HL-60 (cell line): ENCODE data around the gene PIM3.

ENCODE experiments used
- DNase-seq, 2 experiments: peaks; one replicate each; pipeline ENCODE4 v3.0.0-alpha.2; 2010 to 2020; ENCODE audit warnings: low read depth in 1 of 2, low spot score in 1 of 2
- H3K27ac ChIP-seq: fragments of 250-450 bp; sonication (Bioruptor Pico); replicated peaks from 2 replicates; pipeline ENCODE4 v1.5.1; 2020; ENCODE audit warnings: mild to moderate bottlenecking, moderate library complexity
- H3K27me3 ChIP-seq: fragments of 250-450 bp; sonication (Bioruptor Pico); 2 replicates; pipeline ENCODE4 v1.5.1; 2021; ENCODE audit warnings: mild to moderate bottlenecking, moderate library complexity; ENCODE audit not compliant: insufficient read depth, poor library complexity, severe bottlenecking
- H3K4me3 ChIP-seq: replicated peaks from 2 replicates; pipeline ENCODE4 v1.5.1; 2011; ENCODE audit warnings: mild to moderate bottlenecking, control low read depth, low read length; ENCODE audit not compliant: insufficient read depth
- GABPA ChIP-seq: IDR thresholded peaks from 2 replicates; pipeline ENCODE4 v1.6.1; 2012; ENCODE audit warnings: low read depth
- POLR2AphosphoS5 ChIP-seq: IDR thresholded peaks from 2 replicates; pipeline ENCODE4 v1.6.1; 2012; ENCODE audit warnings: low read depth
- SPI1 ChIP-seq: IDR thresholded peaks from 2 replicates; pipeline ENCODE4 v1.6.1; 2012; ENCODE audit warnings: low read depth, mild to moderate bottlenecking, borderline replicate concordance
- TF ChIP-seq, protein P1 (sequence below): IDR thresholded peaks from one replicate; pipeline ENCODE4 v1.5.1; 2011; ENCODE audit warnings: low read length, control low read depth, inconsistent platforms; ENCODE audit not compliant: insufficient read depth
- TF ChIP-seq, protein P2 (sequence below): IDR thresholded peaks from 2 replicates; pipeline ENCODE4 v1.6.1; 2012; ENCODE audit warnings: low read depth; ENCODE audit not compliant: insufficient replicate concordance

The PIM3 gene

DNA sequence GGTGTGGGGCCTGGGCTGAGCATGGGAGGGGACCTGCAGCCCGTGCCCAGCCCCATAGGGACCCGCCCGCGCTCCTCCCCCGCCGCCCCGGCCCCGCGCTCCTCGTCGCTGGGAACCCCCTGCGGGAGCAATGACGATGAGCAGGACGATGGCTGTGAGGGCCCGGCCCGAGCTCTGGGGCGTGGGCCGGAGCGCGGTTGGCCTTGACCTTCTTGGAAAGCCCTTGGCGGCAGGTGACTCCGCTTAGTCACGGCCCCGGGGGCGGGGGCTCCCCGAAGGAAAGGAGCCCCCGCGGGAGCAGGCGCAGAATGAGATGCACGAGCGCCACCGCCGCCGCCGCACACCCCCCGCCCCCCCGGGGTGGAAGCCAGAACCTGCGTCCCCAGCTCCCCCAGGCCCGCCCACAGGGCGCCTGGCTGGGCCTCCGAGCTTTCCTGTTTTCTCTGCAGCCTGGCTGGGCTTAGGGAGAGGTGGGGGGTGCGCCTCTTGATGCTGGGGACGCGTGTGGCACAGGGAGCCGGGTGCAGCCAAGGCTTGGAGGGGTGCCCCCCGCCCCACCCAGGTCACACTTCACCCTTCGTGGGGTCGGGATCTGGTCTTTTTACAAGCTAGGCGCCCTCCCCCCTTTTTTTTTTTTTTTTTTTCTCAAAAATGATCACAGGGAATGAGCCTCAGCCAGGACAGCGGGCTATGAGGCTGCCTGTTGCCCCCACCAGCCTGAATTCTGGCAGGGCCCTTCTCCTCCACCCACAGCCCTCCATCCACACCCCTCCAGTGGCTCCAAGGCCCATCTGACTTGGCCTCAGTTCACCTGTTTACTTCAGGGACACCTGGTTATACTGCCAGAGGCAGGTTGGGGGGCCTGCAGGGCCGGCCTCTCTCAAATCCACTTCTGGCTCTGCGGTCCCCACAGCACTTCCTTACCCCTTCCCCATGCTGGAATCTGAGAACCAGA lies 24.3 kb upstream of the PIM3 start:
- peak; percentile 63 to 67 for DNase-seq
- Histone ChIP-seq H3K27me3 (no peaks in the 10 kb centered on the region), H3K27ac (peak overlapping the region; percentile 29; the same call in 1 of the 2 replicates), H3K4me3 (peak overlapping the region; percentile 36)
- TF ChIP-seq, protein P1, sequence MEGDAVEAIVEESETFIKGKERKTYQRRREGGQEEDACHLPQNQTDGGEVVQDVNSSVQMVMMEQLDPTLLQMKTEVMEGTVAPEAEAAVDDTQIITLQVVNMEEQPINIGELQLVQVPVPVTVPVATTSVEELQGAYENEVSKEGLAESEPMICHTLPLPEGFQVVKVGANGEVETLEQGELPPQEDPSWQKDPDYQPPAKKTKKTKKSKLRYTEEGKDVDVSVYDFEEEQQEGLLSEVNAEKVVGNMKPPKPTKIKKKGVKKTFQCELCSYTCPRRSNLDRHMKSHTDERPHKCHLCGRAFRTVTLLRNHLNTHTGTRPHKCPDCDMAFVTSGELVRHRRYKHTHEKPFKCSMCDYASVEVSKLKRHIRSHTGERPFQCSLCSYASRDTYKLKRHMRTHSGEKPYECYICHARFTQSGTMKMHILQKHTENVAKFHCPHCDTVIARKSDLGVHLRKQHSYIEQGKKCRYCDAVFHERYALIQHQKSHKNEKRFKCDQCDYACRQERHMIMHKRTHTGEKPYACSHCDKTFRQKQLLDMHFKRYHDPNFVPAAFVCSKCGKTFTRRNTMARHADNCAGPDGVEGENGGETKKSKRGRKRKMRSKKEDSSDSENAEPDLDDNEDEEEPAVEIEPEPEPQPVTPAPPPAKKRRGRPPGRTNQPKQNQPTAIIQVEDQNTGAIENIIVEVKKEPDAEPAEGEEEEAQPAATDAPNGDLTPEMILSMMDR = no peak
- TF ChIP-seq SPI1 = no peak
- no peak for TF ChIP-seq POLR2AphosphoS5
- TF ChIP-seq, protein P2, sequence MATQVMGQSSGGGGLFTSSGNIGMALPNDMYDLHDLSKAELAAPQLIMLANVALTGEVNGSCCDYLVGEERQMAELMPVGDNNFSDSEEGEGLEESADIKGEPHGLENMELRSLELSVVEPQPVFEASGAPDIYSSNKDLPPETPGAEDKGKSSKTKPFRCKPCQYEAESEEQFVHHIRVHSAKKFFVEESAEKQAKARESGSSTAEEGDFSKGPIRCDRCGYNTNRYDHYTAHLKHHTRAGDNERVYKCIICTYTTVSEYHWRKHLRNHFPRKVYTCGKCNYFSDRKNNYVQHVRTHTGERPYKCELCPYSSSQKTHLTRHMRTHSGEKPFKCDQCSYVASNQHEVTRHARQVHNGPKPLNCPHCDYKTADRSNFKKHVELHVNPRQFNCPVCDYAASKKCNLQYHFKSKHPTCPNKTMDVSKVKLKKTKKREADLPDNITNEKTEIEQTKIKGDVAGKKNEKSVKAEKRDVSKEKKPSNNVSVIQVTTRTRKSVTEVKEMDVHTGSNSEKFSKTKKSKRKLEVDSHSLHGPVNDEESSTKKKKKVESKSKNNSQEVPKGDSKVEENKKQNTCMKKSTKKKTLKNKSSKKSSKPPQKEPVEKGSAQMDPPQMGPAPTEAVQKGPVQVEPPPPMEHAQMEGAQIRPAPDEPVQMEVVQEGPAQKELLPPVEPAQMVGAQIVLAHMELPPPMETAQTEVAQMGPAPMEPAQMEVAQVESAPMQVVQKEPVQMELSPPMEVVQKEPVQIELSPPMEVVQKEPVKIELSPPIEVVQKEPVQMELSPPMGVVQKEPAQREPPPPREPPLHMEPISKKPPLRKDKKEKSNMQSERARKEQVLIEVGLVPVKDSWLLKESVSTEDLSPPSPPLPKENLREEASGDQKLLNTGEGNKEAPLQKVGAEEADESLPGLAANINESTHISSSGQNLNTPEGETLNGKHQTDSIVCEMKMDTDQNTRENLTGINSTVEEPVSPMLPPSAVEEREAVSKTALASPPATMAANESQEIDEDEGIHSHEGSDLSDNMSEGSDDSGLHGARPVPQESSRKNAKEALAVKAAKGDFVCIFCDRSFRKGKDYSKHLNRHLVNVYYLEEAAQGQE = no peak
- no peak for TF ChIP-seq GABPA

DNA sequence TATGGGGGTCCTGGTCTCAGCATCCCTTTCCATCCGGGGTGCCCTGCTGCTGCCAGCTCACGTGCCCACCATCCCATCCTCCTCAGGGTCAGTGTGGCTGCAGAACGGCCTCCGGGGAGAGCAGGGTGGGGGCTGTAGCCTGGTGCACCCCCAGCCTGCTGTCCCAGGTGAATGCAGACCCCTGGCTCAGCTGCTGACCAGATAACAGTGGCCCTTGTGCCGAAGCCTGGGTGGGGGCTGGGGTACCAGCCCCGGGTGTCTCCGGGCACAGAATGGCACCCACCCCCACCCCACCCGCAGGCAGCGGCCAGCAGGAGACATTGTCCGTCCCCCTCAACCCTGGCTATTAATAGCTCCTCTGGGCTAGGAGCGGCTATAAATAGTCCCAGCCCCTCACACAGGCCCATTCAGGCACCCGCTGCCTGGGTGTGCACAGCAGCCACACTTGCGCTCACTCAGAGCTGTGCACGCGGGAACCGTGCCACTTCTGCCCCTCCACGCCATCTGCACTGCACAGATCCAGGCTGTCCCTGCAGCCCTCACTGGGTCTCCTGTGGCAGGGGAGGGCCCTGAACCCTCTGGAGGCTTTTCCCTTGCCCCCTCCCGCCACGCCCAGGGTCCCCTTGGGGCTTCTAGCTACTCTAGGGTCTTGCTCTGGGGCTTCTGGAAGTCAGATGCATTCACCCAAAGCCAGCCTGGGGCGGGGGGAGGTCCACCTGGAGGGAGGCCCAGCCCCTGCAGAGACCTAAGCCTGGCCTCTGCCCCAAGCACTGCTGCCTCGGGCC lies 23.4 kb upstream of the PIM3 start:
- TF ChIP-seq POLR2AphosphoS5 (no peak), SPI1 (no peak), GABPA (no peak)
- TF ChIP-seq, protein P1 = no peak
- TF ChIP-seq, protein P2 = no peak
- H3K27me3 ChIP-seq = no peaks in the 10 kb centered on the region
- no peak for DNase-seq
- no peak overlapping the region for H3K4me3 ChIP-seq
- no peak overlapping the region for H3K27ac ChIP-seq

DNA sequence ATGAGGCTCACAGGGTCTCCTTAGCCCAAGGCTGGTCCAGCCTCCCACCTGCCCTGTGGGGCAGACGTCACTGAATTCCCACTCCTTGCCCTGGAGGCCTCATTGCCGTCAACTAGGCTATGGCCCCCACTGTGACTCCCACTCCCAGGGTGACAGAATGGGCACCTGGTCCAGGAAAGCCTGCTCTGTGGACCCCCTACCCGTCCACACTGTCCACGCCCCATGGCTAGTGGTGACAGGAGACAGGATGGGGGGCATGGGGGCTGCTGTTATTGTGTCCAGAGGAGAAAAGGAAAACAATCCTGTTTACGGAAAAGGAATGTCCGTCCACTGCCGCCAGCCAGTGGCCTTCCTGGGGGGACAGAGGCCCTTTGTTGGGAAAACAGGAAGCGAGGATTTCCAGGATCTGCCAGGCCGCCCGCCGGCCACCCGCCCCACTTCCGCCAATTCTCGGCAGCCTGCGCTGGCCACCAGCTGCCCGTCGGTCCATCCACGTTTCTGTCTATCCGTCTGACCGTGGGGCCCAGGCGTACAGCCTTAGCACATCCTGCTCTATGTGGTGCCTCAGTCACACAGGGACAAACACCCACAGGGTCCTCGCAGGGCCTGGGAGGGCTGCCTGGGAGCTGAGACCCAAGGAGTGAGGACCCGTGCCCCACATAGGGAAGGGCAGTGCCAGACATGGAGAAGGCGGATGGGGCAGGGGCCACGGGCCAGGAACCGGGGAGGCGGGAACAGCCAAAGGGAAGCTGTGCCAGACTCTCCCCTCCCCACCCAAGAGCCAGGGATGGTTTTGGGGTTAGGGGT lies 22.6 kb upstream of the PIM3 start:
- no peak overlapping the region for H3K27ac ChIP-seq
- TF ChIP-seq SPI1 (no peak), POLR2AphosphoS5 (no peak), GABPA (no peak)
- TF ChIP-seq, protein P2 = no peak
- TF ChIP-seq, protein P1 = no peak
- H3K27me3 ChIP-seq = no peaks in the 10 kb centered on the region
- H3K4me3 ChIP-seq = no peak overlapping the region
- no peak for DNase-seq
